Measurements from ENCODE around the gene BEST4. TPM values are rescaled to one million over a fixed set of nuclear protein-coding genes. Genes with fewer than 3 reads are reported as not detected.
"Not testable (repeated sequence)": the region's sequence is repeated elsewhere in the genome, so short reads cannot be mapped to it uniquely, and the experiment has no call there.

The BEST4 gene
- total RNA-seq, 6 experiments from 2014 or later: 0.09 to 0.23 (median 0.12) TPM

DNA sequence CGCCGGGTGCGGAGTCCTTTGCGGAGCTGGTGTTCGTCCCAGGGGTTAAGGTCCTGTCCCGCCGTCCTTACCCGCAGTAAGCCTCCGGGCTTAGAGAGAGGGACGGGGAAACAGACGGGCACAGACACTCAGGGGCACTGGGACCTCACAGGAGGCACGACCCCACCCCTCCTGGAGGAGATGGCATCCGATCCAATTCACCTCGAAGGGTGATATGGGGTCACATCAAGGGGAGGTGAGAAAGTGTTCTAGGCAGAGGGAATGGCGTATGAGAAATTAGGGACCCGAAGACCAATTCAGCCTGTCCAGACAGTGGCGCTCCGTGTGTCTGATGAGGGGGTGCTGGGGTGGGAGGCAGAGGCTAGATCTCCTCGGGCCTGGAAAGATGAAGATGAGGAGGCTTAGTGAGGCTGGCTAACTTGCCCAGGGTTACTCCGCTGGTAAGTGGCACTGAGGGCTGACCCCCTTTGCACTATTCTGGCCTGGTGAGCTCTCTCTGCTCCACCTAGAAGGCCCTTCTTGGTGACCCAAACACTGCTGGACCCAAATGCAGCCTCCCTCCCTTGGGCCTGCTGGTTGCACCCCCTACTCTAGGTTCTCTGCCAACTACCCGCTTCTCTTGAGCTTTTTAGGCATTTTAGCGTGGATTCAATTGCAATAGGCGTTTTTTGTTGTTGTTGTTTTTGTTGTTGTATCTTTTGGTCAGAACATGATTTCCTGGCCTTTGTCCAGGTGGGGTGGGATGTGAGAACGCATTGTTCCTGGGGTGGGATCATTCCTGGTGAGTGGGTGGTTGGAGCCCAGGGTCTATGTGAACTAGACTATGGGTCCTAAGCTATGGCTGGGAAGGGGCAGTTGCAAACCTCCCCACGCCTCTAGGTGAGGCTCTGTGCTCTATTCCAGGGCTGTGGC lies 32.6 kb upstream of the BEST4 start:
- no peaks in the 10 kb centered on the region for H3K9me3 Mint-ChIP-seq

DNA sequence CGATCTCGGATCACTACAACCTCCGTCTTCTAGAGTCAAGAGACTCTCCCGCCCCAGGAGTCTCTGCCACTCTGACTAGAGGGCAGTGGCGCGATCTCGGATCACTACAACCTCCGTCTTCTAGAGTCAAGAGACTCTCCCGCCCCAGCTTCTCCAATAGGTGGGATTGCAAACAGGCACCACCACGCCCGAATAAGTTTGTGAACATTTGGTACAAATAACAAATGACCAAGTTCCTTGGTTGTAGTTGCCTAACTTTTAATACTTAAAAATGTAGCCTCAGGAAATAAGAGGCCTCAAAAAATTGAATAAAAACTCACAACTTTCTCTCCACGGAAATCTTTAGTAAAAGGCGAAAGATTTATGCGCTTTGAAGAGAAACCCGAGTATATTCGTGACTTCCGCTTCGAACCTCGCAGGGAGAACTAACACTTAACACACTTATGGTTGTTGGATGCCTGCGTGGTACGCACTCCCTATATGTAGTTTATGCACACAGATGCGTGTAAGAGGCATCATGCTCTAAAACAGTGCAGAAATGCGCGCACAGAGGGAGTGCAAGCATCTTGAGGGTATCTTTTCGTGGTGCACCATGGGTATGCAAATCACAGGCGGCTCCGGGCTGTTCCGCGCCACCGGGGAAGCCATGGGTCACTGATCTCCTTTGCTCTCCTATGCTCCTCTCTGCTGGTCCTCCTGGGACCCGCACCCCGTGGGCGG lies 31.8 kb upstream of the BEST4 start:
- TF ChIP-seq, protein P1, sequence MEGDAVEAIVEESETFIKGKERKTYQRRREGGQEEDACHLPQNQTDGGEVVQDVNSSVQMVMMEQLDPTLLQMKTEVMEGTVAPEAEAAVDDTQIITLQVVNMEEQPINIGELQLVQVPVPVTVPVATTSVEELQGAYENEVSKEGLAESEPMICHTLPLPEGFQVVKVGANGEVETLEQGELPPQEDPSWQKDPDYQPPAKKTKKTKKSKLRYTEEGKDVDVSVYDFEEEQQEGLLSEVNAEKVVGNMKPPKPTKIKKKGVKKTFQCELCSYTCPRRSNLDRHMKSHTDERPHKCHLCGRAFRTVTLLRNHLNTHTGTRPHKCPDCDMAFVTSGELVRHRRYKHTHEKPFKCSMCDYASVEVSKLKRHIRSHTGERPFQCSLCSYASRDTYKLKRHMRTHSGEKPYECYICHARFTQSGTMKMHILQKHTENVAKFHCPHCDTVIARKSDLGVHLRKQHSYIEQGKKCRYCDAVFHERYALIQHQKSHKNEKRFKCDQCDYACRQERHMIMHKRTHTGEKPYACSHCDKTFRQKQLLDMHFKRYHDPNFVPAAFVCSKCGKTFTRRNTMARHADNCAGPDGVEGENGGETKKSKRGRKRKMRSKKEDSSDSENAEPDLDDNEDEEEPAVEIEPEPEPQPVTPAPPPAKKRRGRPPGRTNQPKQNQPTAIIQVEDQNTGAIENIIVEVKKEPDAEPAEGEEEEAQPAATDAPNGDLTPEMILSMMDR (IDR thresholded peaks at IDR 0.05): no peak
- Mint-ChIP-seq H3K4me1 (ENCODE audit: low read depth) (peaks cover 52% of the 10 kb centered on the region), H3K4me3 (peak overlapping the region; percentile 87), H3K9me3 (no peaks in the 10 kb centered on the region), H3K27ac (peak overlapping the region; percentile 100), H3K36me3 (ENCODE audit: low read depth) (peaks cover 27% of the 10 kb centered on the region), H3K27me3 (ENCODE audit: insufficient read depth) (peaks cover 29% of the 10 kb centered on the region)
- DNase-seq: peak; percentile 99

More for the DNA sequence above, 32.6 kb upstream of the BEST4 start:
- TF ChIP-seq, protein P1 (IDR thresholded peaks at IDR 0.05): no peak
- Mint-ChIP-seq H3K36me3 (ENCODE audit: low read depth) (peaks cover 19% of the 10 kb centered on the region), H3K27ac (peak overlapping the region; percentile 100), H3K4me3 (peak overlapping the region; percentile 87), H3K27me3 (ENCODE audit: insufficient read depth) (peaks cover 29% of the 10 kb centered on the region), H3K4me1 (ENCODE audit: low read depth) (peaks cover 44% of the 10 kb centered on the region)
- DNase-seq: no peak

DNA sequence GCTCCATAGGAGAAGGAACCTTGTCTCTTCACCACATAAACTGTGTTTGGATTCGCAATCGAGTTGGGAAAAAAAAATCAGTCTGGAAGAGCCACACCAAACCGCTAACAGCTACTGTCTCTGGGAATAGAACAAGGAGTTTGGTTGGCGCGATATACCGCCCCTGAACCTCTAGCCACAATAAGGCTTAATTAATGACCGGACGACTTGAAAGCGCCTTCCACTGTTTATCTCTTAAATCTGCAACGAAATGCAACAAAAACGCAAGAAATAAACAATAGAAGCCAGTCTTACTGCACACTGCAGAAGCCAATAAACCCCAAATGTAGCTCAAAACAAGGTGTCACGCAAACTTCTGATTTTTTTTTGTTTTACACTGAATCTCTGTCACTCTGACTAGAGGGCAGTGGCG lies 31.2 kb upstream of the BEST4 start:
- peak overlapping the region; percentile 87 for H3K4me3 Mint-ChIP-seq
- peak overlapping the region; percentile 100 for H3K27ac Mint-ChIP-seq
- peaks cover 29% of the 10 kb centered on the region for H3K27me3 Mint-ChIP-seq (ENCODE audit: insufficient read depth)
- no peaks in the 10 kb centered on the region for H3K9me3 Mint-ChIP-seq
- TF ChIP-seq, protein P1 (IDR thresholded peaks at IDR 0.05): peak; percentile 34
- H3K36me3 Mint-ChIP-seq (ENCODE audit: low read depth): peaks cover 28% of the 10 kb centered on the region
- DNase-seq: no peak
- peaks cover 55% of the 10 kb centered on the region for H3K4me1 Mint-ChIP-seq (ENCODE audit: low read depth)

DNA sequence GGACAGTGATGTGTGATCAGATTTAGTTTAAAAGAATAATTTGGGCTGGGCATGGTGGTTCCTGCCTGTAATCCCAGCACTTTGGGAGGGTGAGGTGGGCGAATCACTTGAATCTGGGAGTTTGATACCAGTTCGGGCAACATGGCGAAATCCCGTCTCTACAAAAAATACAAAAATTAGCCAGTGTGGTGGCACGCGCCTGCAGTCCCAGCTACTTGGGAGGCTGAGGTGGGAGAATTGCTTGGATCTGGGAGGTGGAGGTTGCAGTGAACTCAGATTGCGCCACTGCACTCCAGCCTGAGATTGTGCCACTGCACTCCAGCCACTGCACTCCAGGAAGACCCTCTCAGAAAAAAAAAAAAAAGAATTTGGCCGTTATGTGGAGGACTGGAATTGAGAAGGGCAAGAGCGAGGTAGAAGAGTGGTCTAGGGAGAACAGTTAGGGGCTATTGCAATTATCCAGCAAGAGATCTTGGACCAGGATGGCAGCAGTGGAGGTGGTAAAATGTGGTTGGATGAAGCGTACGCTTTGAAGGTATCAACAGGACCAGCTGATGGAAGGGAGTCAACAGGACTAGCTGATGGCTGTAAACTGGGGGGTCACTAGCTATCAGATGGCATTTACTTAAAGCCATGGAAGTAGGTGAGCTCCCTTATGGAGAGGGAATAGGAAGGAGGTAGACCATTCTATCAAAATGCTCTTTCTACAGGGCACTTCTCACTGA lies 30.0 kb upstream of the BEST4 start:
- Mint-ChIP-seq H3K4me1 (ENCODE audit: low read depth) (peaks cover 59% of the 10 kb centered on the region), H3K4me3 (peak overlapping the region; percentile 87), H3K36me3 (ENCODE audit: low read depth) (peaks cover 28% of the 10 kb centered on the region), H3K27me3 (ENCODE audit: insufficient read depth) (peaks cover 32% of the 10 kb centered on the region), H3K9me3 (no peaks in the 10 kb centered on the region), H3K27ac (peak overlapping the region; percentile 100)
- TF ChIP-seq, protein P1 (IDR thresholded peaks at IDR 0.05): no peak
- DNase-seq: no peak

DNA sequence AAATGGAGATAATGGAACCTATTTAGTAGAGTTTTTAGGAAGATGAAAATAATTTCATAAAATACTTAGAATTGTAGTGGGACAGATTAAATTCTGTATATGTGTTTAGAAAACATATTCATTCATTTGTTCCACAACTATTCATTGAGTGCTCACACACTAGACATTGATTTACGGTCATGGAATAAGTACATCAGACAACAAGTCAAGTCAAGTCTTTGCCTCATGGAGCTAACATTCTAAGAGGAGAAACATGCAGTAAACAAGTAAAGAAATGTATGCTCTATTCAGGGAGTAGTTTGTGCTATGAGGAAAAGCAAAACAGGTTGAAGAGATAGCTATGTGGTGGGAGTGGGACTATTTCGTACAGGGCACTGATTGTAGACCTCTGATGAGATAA lies 29.3 kb upstream of the BEST4 start:
- H3K27ac Mint-ChIP-seq: no peak overlapping the region
- peaks cover 64% of the 10 kb centered on the region for H3K4me1 Mint-ChIP-seq (ENCODE audit: low read depth)
- H3K4me3 Mint-ChIP-seq: peak overlapping the region; percentile 15; the same call in 1 of the 2 replicates

DNA sequence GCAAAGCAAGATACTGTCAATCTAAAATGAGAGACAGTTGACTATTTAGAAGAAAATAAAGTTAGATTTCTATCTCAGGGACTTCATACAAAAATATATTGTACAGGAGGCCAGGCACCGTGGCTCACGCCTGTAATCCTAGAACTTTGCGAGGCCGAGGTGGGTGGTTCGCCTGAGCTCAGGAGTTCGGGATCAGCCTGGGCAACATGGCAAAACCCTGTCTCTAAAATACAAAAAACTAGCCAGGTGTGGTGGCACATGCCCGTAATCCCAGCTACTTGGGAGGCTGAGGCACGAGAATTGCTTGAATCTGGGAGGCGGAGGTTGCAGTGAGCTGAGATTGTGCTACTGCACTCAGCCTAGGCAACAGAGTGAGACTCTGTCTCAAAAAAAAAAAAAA lies 28.0 kb upstream of the BEST4 start:
- not testable (repeated sequence) for H3K4me3 Mint-ChIP-seq, H3K27ac Mint-ChIP-seq, H3K9me3 Mint-ChIP-seq, DNase-seq
- H3K4me1 Mint-ChIP-seq (ENCODE audit: low read depth): peaks cover 77% of the 10 kb centered on the region
- H3K27me3 Mint-ChIP-seq (ENCODE audit: insufficient read depth): peaks cover 37% of the 10 kb centered on the region
- H3K36me3 Mint-ChIP-seq (ENCODE audit: low read depth): peaks cover 38% of the 10 kb centered on the region

More for the DNA sequence above, 29.3 kb upstream of the BEST4 start:
- Mint-ChIP-seq H3K36me3 (ENCODE audit: low read depth) (peaks cover 33% of the 10 kb centered on the region), H3K27me3 (ENCODE audit: insufficient read depth) (peaks cover 30% of the 10 kb centered on the region), H3K9me3 (no peaks in the 10 kb centered on the region)
- no peak for DNase-seq
- TF ChIP-seq, protein P1 (IDR thresholded peaks at IDR 0.05): no peak
